ENCODE results near the gene FLRT1.

The FLRT1 gene, protein sequence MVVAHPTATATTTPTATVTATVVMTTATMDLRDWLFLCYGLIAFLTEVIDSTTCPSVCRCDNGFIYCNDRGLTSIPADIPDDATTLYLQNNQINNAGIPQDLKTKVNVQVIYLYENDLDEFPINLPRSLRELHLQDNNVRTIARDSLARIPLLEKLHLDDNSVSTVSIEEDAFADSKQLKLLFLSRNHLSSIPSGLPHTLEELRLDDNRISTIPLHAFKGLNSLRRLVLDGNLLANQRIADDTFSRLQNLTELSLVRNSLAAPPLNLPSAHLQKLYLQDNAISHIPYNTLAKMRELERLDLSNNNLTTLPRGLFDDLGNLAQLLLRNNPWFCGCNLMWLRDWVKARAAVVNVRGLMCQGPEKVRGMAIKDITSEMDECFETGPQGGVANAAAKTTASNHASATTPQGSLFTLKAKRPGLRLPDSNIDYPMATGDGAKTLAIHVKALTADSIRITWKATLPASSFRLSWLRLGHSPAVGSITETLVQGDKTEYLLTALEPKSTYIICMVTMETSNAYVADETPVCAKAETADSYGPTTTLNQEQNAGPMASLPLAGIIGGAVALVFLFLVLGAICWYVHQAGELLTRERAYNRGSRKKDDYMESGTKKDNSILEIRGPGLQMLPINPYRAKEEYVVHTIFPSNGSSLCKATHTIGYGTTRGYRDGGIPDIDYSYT

DNA sequence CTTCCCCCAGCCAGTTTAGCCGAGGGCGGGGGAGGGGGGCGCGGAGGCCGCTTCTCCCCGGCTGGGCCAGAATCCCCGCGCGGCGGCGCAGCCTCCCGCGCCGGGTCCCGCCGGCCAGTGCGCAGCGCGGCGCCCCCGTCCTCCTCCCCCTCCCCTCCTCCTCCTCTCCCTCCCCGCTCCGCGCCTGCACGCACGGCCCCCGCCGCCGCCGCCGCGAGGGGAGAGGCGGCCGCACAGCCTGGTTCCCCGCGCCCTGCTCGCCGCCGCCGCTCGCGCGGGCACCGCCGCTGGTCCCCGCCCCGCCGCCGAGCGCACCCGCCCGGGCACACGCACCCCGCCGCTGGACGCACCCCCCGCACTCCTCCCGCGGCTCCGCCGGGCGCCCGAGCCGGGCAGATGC, at the start of gene FLRT1:
TSS of gene FLRT1 (plus strand) at position 356 of the 400 bp plus-strand sequence. CDS start 80,337 bp downstream, outside the sequence.
- no peak for DNase-seq (ENCODE audit: low read depth in 2 of 2)

DNA sequence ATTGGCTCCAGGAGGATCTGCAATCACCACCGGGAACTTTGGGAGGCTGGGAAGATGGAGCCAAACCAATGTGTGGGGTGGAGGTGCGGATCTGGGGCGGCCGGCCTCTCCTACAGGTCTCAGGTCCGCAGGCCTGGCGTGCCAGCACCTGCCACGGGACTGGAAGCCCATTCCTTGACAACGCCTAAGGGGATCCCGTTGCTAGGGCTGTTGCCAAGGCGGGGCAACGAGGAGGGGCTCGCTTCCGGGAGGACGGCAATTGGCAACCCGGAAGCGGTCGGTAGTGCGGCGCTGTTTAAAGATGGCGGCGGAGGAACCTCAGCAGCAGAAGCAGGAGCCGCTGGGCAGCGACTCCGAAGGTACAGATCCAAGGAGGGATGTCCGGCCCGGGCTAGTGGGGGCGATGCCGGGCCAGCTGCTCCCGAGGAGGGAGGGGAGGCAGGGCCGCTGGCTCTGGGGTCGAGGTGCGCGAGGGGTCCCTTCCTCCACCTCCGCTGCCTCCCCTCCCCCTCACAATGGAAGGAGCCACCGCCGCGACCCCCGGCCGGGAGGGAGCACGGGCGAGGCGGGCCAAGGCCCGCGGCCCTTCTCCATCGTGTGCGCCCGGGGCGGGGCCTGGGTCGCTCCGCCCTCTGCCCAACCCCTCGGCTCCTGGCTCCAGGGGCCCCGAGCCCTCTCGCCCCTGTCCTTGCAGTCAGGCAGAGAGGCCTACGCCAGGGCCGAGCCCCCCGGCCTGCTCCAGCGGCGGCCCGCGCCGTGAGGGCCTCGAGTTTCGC, 49.4 kb upstream of the FLRT1 start, which contains the start of gene OTUB1:
TSS of gene OTUB1 (plus strand) at position 283 of the 776 bp plus-strand sequence. CDS start at position 302, 19 bp downstream.
- DNase-seq (ENCODE audit: low read depth in 2 of 2): peak; percentile 76 to 79

DNA sequence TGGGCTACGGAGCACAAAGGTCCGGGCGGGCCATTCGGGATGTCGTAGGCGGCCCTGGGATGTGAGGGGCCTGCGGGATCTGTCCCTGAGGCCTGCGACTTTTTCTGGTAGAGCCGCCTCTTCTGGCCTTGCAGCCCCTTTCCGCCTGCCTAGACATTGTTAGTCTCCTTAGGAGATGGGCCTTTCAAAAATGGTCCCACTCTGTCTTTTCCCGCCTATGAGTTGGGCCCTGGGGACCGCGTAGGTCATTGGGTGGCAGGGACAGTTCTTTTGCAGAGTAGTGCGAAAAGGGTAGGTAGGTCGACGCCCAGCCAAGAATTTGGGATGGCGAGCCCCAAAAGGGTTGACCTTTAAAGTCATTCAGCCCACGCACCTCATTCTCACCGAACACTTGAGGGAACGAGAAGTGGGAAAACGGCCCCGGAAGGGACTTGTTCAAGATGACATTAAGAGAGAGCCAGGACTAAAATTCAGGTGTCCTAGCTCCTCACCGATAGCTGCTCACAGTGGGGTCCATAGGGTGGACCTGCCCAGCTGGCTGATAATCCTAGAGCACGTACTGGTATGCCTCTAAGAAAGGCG, 48.7 kb upstream of the FLRT1 start:
- DNase-seq (ENCODE audit: low read depth in 2 of 2): no peak

DNA sequence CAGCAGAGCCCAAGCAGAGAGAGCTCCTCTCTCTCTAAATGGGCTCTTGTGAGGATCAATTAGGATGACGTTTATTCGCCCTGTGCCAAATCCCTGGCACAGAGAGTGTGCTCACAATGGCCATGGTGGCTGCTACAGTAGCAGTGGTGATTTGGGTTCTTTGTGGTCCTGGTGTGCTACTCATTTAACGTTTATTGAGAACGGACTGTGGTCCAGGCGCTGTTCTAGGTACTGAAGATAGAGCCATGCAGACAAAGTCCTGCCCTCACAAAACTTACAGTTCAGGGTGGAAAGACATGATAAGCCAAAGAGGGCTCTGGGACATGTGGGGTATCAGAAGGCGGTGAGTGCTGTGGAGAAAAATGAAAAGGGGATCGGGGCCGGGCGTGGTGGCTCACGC, 44.2 kb upstream of the FLRT1 start:
- no peak for DNase-seq (ENCODE audit: low read depth in 2 of 2)

DNA sequence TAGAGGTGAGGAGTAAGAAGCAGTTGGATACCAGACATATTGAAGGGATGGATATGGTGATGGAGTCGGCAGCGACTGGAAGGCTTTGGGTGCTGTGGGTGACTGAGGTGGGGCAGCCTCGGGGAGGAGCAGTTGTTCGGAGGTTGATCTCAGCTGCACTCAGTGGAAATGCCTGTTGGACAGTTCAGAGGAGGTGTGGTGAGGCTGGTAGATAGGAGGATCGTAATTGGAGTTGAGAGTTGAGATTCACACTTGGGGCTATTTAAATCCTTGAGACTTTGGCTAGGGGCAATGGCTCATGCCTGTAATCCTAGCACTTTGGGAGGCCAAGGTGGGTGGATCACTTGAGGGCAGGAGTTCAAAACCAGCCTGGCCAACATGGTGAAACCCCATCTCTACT, 42.6 kb upstream of the FLRT1 start:
- DNase-seq (ENCODE audit: low read depth in 2 of 2): no peak

DNA sequence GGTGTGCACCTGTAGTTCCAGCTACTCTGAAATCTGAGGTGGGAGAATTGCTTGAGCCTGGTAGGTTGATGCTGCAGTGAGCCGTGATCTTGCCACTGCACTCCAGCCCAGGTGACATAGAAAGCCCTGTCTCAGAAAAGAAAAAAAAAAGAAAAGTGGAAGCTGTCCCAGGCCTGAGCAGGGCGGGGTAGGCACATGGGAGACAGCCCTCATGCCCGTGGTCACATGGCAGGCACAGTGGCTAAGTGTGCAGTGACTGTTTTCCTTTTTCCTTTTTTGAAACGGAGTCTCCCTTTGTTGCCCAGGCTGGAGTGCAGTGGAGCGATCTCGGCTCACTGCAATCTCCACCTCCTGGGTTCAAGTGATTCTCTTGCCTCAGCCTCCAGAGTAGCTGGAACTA, 41.7 kb upstream of the FLRT1 start:
- no peak for DNase-seq (ENCODE audit: low read depth in 2 of 2)

DNA sequence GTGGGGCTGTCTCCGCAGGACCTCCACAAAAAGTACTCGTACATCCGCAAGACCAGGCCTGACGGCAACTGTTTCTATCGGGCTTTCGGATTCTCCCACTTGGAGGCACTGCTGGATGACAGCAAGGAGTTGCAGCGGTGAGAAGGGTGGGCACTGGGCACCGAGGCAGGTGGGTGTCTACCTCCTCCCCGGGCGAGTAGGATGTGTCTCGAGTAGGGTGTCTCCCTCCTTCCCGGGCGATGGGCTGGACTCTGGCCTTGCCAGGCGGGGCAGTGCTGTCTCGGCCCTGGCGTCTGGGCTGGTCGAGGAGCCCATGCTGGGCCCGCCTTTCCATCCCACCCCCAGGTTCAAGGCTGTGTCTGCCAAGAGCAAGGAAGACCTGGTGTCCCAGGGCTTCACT, 39.2 kb upstream of the FLRT1 start:
- DNase-seq (ENCODE audit: low read depth in 2 of 2): no peak

DNA sequence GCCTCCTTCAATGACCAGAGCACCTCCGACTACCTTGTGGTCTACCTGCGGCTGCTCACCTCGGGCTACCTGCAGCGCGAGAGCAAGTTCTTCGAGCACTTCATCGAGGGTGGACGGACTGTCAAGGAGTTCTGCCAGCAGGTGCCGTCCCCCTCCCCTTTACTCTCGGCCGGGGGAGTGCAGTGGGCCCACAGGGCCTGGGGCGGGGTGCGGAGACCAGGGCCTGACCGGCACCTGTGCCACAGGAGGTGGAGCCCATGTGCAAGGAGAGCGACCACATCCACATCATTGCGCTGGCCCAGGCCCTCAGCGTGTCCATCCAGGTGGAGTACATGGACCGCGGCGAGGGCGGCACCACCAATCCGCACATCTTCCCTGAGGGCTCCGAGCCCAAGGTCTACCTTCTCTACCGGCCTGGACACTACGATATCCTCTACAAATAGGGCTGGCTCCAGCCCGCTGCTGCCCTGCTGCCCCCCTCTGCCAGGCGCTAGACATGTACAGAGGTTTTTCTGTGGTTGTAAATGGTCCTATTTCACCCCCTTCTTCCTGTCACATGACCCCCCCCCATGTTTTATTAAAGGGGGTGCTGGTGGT, 38.5 kb upstream of the FLRT1 start:
- DNase-seq (ENCODE audit: low read depth in 2 of 2): no peak

DNA sequence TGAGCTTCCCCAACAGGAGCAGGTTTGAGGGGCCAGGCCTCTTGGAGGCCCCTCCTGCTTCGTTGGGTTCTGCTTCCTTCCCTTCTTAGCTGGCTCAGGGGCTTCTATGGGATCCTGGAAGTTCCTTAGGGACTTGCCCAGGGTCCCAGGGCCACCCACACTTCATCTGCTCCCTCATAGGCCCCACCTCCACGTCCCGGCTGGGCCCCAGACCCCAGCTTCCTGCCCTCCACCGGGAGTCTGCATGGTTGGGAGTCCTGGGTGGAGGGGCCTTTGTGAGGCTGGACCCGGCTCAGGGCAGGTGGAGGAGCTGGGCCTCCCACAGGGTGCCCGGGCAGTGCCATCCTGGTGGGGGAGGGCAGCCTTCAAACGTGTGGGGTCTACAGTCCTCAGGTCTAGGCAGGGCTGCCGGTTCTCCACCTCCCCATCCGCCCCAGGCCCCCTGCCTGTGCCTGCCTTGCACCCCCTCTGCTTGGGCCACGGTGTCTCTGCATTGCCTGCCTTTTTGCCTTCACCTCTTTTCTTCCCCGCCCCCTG, 37.9 kb upstream of the FLRT1 start:
- DNase-seq (ENCODE audit: low read depth in 2 of 2): no peak

DNA sequence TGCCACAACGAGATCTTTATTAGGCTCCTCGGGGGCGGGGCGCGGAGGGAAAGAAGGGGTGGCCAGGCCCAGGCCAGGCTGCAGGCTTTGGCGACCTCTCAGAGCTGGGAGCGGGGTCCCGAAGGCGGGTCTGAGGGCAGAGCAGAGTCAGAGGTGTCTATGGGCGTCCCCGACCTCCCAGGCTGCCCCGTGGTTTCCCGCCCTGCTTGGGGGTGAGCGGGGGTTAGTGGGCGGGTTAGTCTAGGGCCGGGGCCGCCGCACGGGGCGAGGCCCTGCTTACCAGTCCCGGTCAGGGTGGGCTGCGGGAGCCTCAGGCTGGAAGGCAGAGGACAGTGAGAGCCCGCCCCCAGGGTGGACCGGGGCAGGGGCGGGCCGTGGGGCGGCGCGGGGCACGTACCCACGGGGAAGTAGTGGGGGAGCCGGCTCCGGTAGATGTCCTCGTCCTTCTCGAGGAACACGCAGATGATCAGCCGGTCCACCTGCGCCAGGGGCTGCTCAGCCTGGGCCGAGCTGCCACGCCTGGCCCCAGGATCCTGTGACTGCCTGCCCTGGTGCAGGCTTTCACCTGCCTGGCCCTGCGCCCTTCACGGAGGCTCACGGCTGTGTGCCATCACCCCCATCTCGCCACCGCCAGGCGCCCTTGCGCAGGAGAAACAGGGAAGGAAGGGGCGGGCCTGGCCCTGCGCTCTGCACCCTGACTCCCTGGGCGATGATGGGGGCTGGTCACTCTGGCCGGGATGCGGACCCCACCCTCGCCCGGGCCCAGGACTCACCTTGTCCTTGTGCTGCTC, 37.0 kb upstream of the FLRT1 start:
- DNase-seq (ENCODE audit: low read depth in 2 of 2): no peak

DNA sequence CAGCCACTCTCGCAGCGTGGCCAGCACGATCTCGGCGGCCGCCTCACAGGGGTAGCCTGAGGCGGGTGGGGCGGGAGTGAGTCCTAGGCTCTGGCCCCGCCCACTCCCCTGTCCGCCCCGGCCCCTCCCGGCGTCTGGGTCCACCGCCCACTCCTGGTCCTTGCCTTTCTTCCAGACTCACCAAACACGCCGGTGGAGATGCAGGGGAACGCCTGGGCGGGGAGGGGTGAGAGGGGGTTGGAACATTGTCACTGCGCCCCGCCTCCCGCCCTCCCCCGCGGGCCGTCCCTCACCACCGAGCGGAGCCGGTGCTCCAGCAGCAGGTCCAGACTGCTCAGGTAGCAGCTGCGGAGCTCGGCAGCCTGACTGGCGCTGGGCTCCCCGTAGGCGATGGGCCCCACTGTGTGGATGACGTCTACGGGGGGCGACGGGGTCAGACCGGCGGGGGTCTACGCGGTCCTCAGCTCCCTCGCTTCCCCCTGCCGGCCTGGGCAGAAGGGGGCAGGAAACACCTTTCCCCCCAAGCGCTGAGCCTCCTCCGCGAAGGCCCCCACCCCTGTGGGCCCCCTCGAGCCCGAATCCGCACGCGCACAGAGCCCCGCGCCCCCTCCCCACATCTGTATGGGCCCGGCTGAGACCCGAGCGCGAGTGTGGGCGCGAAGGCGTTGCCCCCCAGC, 36.2 kb upstream of the FLRT1 start:
- peak; percentile 31 to 38 for DNase-seq (ENCODE audit: low read depth in 2 of 2)

DNA sequence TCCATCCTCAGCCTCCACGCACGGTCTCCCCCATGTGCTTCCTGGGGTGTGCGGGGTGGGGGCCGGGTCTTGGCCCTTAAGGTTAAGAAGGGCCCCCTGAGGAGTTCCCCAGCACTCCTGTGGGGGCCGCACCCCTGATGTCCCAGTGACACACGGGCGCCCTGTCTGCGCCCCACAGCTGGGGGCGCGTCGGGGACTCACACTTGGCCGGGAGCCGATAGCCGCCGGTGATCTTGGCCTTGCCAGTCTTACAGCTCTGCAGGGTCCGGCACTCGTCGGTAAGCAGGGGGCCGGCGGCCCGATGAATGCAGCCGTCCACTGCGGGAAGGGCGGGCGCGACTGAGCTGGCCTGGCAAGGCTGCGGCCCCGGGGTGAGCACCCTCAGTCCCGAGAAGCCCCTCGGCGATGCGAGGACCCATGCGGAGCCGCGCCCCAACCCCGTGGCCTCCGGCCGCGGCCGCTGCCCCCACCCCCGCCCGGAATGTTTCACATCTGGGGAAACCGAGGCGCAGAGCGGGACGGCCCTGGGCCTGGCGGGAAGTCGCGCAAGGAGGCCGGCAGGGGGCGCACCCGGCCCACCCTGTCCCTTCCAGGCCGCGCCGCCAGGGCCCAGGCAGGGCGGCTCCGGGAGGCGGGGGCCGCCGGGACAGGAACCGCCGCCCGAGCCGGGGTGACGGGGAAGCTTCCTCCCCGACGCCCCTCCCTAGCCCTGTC, 35.5 kb upstream of the FLRT1 start:
- peak; percentile 29 to 43 for DNase-seq (ENCODE audit: low read depth in 2 of 2)

DNA sequence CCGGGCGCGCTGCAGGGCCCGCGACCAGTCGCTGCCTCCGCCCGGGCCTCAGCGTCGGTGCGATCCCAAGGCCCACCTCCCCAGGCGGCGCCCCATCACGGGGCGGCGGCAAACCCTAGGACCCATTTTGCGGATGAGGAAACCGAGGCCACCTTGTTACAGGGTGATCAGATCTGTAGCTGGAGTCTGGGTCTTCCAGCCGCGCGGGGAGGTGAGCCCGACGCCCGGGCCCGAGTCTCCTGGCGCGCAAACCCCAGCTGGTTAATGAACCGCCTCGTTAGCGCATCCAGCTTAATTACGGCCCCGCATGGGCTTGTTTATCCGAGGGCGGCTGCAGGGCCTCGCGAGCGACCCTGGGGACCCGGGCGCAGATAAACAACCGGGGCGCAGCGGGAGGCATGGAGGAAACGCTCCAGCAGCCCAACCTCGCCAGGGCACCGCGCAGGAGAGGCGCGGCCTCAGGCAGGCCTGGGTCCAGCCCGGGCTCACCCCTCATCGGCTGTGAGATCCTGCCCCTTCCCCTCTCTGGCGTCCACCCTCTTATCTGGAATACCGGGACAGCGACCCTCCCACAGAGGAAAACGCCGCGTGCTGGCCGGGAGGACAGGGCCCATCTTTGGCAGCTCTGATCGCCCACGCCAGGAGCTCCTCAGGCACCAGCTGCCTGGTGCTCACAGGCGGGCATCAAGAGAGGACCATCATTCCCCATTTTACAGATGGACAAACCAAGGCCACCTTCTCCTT, 34.8 kb upstream of the FLRT1 start:
- DNase-seq (ENCODE audit: low read depth in 2 of 2): no peak

DNA sequence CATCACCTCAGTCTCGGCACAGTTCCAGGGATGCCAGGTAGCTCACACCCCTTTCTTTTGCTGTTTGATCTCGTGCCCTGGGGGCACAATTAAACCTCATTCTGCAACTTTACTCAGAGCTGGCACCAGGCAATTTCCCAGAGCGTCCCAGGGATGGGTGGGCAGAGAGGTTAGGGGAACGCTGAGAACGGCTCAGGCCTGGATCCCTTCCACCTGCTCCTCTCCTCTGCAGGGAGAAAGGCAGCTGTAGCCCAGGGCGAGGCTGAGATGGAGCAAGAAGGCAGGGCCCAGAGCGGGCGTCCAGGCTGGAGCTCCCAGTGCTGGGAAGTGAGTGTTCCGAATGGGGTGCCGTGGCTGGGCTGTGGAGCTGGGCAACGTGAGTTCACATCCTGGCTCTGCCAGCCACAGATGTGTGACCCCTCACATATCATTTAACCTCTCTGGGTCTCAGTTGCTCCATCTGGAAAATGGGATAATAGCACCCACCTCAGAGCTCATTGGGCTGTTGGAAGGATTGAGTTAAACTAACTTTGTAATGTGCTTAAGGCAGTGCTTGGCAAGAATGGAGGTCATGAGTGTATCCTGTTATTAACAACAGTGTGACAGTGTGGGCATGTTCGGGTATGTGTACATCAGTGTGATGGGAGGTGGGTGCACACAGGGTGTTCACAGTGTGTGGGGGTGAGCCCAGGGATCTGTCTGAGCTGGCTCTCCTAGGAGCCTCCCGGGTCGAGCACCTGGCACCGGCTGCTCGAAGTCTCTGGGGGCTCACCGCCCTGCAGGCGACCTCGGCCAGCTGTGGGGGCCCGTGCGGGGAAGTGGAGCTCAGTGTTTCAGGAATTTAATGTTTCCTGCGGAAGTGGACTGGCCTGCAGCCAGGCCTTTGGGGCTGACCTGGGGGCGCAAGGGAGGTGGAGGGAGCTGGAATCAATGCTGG, 34.0 kb upstream of the FLRT1 start:
- no peak for DNase-seq (ENCODE audit: low read depth in 2 of 2)

DNA sequence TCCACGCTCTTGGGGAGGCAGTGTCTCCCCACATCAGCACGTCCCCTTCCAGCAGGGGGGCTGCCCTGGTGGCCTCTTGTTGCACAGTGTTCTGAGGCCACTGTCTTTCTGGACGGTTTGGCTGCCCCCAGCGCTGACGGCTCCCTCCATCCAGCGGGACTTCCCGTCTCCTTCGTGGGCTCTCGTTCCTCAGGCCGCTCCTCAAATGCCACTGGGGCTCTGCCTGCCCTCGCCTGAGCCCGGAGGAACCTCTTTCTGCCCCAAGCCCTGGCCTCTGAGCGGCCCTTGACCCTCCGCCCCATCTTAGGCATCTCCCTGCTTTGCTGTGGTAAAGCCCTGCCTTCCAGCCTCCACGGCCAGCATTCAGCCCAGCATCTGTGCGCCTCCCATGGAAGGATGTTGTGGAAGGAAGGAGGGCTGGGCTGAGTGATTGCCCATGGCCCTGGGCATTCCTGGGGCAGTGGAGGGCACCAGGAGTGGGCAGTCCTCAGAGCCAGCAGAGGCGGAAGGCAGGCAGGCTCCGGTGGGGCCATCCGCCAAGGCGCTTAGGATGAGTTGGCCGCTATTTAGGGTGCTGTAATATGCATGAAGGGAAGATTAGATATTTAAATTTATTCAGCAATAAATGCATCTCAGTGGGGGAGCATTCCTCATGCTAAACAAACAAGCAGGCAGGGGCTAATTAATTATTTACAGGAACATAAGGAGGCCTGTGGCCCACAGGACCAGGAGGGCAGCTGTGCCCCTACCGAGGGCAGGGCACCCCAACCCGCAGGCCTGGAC, 31.7 kb upstream of the FLRT1 start:
- no peak for DNase-seq (ENCODE audit: low read depth in 2 of 2)

DNA sequence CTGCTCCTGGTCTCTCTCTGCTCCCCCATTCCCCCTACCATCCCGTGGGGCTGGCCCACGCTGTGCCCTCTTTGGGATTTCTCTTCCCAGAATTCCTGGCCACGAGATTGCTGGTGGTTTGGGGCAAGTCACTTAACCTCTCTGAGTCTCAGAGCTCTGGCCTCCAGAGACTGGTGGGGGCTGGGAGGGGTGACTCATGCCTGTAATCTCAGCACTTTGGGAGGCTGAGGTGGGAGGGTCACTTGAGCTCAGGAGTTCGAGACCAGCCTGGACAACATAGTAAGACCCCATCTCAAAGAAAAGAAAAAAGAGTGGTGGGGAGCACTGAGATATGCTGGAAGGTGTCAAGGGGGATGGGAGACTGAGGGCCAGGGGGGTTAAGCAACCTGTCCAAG, 31.1 kb upstream of the FLRT1 start:
- no peak for DNase-seq (ENCODE audit: low read depth in 2 of 2)

DNA sequence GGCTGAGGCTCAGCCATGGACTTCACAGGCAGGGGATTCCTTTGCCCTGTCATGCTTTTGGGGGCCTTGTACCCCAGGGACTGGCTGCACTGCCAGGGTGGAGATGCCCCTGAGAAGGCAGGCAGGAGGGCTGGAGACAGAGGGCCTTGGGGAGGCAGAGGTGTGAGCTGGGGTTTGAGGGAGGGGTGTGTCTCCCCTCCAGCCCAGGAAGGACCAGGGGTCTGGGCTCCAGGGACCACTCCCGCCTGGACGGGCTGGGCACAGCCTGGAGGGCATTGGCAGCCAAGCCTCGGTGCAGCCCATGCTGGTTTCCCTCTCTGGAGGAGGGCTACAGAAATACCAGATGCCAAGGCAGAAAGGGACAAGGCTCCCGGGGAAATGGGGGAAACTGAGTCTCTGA, 30.0 kb upstream of the FLRT1 start:
- no peak for DNase-seq (ENCODE audit: low read depth in 2 of 2)
